ENCODE results near the gene PTF1A.

The PTF1A gene, protein sequence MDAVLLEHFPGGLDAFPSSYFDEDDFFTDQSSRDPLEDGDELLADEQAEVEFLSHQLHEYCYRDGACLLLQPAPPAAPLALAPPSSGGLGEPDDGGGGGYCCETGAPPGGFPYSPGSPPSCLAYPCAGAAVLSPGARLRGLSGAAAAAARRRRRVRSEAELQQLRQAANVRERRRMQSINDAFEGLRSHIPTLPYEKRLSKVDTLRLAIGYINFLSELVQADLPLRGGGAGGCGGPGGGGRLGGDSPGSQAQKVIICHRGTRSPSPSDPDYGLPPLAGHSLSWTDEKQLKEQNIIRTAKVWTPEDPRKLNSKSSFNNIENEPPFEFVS

DNA sequence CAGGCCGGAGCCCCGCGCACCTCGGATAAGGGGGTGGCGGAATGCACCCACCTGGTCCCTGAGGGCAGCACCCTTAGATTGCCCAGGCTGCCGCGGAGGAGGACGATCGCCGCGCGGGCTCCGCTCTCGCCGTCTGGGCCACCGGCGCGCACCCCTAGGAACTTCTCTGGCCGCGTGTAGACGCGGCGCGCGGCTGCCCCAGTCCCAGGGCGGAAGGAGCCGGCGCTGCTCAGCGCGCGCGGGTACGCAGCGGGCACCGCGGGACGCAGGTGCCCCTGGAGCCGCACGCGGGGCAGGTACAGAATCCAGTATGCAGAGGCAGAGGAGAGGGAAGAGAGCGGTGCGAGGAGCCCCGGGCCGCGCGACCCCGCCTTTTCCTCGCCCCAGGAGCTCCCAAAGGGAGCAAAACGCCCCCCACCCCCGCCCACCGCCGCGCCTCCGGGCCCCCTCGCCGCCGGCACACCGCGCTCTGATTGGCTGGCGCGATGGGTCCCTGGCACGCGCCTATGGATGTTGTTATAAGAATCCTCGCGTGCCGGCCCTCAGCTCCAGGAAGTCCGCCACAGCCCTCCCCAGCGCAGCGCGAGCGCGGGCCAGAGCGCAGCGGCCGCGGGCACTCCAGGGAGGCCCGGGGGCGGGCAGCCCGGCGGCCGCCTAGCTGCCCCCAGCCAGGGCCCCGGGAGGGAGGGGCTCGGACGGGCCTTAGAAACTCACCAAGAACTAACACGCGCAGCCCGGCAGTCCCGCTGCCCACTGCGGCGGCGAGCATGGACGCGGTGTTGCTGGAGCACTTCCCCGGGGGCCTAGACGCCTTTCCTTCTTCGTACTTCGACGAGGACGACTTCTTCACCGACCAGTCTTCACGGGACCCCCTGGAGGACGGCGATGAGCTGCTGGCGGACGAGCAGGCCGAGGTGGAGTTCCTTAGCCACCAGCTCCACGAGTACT is at the start of gene PTF1A:
Gene PTF1A (plus strand): TSS at position 549 of the 948 bp plus-strand sequence. CDS start 219 bp downstream, at position 768.
- DNase-seq (ENCODE audit: low read depth): no peak

DNA sequence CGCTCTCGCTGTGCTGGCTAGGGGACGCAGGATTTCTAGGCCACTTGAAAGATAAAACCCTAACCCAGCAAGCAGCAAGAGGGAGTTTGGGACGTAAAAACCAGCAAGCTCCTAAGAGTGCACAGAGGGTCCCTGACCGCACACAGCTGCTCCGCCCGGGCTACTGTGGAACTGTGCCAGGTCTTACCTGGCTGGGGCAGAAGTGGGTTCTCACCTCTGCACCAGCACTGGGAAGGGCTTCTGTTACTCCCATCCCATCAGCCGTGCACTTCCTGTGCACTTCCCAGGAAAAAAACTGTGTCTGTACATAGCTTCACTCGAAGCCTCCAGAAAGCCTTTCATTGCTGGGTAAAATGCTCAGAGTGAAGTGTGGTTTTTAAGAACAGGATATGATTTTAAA is 45.9 kb upstream of the PTF1A start:
- DNase-seq (ENCODE audit: low read depth): no peak

DNA sequence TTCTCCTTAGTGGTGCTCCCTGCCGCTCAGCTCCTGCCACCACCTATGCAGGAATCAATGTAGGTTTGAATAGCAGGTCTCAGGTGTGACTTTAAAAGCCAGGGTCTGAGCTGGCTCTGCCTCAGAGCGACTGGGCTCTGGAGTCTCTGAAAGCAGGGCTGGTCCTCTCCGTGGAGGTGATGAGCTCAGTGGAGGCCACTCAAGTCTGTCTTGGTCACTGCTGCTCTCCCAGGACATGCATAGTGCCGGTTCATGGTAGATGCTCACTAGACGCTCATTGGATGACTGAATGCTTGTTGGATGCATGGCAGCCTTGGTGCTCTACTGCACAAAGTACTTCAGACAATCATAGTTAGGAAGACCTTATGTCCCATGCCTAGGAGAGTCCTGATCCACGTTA is 45.1 kb upstream of the PTF1A start:
- no peak for DNase-seq (ENCODE audit: low read depth)

DNA sequence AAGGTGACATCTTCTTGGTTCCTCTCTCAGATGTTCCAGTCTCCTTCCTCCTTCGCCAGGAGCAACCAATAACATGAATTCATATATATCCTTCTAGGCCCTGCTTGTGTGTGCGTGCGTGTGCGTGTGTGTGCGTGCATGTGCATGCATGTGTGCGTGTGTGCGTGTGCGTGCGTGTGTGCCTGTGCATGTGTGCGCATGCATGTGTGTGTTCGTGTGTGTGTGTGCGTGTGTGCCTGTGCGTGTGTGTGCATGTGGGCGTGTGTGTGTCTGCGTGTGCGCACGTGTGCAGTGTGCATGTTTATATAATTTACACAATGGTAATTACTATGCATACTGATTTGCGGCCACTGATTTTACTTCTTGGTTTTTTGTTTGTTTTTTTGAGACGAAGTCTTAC is 43.9 kb upstream of the PTF1A start:
- no peak for DNase-seq (ENCODE audit: low read depth)

DNA sequence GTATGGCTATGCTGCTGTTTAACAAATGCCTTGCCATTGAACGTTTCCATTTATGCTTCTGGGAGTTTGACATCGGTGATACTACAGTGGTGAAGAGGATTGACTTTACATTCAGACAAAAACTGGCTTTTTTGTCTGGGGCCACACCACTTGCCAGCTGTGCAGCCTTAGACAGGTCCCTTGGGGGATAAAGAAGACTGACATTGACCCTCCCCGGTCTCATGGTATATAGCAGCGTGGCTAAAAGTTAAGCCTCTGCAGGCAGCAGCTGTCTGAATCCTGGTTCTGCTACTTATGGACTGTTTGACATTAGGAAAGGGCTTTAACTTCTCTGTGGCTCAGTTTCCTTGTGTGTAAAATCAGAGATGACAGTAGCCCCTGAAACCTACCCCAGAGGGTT is 42.0 kb upstream of the PTF1A start:
- DNase-seq (ENCODE audit: low read depth): no peak

DNA sequence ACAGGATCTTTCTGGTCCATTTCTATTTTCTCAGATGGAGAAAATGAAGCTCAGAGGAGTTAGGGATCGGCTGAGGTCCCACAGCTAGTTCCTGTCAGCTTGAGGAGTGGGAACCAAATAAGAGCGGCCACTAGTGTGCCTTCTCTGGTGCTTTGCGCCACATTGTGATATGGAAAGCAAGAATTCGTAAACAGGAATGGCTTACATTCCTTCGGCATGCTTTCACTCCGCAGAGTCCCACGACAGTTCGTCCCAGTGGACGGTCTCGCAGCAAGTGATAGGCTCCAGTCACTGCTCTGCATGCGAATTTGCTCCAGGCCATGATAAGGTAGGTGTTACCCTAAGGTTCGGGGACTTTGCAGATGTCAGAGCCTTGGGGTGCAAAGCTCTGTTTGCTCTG is 41.5 kb upstream of the PTF1A start:
- DNase-seq (ENCODE audit: low read depth): no peak

DNA sequence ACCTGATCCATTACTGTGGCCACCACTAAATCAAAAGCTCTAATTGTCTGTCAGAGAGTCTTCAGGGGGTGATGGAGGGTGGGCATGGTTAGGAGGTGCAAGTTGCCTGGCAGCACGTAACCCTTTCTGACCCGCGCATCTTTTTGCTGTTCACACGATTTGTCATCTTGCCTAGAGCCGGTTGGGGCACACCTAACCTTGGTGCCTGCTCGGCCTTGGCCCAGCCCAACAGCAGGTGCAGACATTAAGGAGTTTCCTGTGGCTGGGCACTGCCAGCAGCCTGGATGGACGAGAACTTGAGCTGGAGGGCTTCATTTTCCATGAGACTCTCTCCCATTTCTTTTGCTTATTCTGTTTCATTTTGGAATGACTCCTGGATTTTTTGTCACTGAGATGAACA is 41.0 kb upstream of the PTF1A start:
- no peak for DNase-seq (ENCODE audit: low read depth)

DNA sequence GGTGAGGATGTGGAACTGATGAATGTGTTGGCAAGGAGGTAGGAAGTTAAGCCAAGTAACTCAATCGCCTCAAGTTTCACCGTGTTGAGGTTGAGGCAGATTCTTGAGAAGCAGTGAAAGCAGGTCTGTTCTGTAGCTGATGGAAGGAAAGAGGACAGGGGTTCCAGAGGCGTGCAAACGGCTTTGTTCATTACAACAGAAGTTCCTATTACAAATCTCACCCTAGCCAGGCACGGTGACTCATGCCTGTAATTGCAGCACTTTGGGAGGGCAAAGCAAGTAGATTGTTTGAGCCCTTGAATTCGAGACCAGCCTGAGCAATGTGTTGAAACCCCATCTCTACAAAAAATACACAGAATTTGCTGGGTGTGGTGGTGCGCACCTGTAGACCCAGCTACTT is 36.9 kb upstream of the PTF1A start:
- no peak for DNase-seq (ENCODE audit: low read depth)

DNA sequence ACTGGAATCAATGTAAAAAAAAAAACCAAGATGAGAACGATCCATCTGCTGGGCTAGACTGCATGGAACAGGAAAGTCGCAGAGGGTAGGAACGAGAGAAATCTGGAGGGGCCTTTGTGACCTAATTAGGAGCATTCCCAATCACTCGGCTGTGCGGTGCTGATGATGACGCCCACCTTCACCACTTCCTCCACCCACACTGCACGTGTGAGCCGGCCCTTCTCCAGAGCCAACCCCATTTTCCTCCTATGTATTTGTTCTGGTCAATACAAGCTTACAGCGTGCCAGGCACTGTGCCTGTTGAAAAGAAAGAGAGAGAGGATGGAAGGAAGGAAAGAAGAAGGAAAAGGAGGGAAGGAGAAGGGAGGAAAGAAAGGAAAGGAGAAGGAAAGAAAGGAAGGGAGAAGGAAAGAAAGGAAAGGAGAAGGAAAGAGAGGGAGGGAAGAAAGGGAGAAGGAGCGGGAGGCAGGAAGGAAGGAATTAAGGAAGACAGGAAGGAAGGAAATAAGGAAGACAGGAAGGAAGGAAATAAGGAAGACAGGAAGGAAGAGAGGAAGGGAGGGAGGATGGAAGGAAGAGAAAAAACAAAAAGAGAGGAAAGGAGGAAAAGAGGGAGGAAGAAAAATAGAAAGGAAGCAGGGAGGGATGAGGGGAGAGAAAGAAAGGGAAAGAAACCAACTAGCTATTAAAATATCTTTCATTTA is 35.5 kb upstream of the PTF1A start:
- no peak for DNase-seq (ENCODE audit: low read depth)

DNA sequence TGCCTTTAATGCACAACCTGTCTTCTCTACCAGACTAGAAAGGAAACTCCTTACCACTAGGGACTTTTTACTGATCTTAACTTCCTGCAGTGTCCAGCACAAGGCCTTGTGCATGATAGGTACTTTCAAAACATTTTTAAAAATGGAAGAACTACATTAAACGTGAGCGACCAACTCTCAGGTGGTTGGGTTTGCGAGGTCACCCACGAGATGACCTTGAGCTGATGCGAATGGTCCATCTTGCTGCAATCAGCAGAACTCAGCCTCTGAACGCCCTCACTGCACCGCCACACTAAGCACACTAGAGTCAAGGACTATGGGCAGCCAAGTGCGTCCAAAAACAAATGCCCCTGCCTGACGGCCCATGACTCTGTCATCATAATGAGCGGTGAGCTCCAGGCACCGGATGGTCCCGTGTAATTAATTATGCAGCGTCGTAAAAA is 34.9 kb upstream of the PTF1A start:
- DNase-seq (ENCODE audit: low read depth): no peak

DNA sequence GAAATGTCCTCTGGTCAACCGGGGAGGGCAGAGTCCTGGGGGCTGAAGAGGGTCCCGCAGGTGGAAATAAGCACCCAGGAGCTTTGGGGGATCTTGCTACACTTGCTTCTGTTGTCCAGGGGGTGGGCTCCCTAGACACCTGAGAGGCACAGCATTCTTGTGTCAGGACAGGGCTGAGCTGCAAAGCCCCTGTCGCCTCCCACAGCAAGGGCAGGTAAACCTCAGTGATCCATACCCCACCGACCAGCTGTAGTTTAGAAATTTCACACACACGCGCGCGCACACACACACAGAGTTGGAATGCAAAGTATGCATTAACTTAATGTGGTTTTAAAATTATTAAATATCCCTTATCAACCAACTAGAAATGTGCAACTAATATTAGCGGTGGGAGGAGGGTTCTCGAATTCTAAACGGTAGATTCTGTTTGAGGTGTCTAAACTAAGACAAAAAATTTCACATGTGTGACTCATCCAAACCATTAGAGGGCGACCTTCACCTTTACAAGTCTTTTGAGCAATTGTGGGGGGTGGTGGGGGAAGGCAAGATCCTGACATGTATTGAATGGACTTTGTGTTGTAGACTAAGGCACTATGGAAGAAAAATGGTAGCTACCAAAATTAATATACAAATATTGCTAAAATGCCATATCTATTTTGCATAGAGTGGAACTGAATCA is 34.3 kb upstream of the PTF1A start:
- no peak for DNase-seq (ENCODE audit: low read depth)

DNA sequence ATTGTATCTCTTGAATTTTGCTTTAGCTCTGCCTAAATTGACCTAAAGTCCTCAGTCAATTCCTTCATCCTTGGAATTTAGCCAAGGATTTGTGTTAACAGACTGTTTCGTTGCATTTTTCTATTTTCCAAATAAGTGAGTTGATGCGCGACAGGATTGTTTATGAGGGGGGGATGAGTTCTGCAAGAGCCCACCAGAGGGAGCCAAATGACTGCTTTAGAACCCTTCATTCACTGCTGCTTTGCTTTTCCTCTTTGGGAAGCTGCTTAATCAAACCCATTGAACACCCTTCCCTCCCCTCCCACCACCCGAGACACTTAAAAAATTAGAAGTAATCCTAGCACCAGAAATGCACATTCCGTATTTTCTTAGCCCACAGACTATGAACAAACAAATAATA is 33.7 kb upstream of the PTF1A start:
- peak; percentile 1 for DNase-seq (ENCODE audit: low read depth)

DNA sequence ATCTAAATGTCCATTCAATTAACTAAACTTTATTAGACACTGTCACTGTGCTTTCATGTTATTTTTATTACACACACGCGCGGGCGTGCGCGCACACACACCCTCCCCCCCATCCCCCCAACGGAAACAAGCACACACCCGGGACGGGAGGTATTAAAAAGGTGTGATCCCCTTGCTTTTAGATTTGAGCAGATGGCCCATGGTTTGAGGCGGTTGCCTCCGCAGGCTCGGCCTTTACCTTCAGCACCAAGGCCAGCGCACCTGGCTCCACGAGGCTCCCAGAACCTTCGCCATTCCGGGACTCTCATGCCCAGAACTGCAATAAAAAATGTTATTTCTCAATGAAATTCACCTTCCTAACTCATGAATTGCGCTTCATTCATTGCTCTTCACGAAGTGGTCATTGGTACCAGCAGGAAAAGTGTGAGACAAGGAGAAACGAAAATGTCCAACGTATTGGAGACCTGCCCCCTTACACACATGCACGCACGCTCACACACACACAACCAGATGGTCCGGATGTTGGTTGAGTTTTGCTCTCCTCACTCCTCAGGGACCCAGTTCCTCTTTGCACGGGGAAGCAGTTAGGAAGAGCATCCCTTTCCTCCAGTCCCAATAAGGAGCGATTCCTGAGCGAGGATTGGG is 20.8 kb upstream of the PTF1A start:
- DNase-seq (ENCODE audit: low read depth): no peak

DNA sequence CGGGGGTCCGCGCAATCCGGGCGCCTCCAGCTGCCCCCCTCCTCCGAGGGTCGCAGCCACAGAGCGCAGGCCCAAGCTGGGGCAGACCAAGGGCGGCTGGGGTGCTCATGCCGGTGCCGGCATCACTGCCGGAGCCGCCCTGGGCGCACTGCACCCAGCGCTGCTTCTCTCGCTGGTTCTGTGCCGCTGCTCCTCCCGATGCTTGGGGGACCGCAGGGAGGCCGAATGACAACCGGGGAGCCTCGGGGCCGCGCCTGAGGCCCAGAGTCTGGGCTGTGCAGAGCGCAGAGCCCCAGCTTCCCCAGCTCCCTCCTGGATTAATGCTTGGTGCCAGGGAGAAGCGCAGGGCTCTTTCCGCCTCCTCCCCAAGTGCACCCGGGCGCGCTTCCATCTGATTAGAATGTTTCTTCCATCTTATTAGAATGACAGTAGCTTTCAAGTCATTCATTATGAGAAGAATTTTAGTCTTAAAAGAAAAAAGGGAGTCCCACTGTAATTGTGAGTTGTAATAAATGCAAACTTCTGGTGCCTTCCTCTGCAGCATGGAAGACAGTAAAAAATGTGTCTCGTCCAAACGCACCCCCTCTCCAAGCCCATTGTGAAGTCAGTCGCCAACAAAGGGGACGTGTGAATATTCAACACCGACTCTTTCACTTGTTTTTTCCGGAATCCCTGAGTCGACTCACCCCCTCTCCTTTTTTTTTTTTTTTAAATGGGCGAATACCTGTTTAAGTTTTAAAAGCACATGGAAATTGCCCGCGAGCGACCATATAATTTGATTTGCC is 19.5 kb upstream of the PTF1A start:
- no peak for DNase-seq (ENCODE audit: low read depth)

DNA sequence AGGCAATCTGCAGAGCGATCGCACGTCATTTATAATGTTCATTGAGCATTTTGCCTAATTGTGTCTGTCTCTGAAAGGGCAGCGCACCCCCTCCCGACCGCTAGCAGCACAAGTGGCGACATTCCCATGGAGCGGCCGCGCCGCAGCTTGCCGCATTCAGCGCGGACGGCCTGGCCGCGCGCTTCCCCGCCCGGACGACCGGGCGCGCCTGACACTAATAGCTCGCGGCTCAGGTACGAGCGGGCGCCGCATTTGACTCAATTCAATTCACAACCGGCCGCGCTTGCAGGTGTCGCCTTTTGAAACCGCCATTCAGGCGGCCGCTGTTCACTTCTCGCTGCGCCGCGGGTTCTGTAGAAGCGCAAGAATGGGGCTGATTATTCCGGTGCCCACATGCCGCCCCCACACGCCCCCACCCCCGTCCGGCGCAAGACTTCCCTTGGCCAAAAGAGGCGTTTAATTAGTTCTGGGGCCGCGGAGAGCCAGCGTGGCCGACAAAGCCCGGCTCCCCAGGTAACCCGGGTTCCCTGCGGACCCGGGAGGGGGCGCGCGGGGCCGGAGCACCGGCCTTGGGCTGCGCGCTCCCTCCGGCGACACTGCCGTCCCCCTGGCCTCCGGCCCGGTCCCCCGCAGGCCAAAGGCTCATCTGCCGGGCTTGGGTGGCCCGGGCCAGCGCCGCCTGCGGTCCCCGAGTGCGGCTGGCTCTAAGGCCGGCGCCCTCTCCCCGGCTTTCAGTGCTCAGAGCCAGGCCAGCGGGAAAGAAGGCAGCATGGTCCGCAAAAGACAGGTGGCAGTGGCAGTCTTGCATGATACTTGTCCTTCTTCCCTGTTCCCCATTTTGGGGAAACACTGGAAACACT is 18.7 kb upstream of the PTF1A start:
- no peak for DNase-seq (ENCODE audit: low read depth)

DNA sequence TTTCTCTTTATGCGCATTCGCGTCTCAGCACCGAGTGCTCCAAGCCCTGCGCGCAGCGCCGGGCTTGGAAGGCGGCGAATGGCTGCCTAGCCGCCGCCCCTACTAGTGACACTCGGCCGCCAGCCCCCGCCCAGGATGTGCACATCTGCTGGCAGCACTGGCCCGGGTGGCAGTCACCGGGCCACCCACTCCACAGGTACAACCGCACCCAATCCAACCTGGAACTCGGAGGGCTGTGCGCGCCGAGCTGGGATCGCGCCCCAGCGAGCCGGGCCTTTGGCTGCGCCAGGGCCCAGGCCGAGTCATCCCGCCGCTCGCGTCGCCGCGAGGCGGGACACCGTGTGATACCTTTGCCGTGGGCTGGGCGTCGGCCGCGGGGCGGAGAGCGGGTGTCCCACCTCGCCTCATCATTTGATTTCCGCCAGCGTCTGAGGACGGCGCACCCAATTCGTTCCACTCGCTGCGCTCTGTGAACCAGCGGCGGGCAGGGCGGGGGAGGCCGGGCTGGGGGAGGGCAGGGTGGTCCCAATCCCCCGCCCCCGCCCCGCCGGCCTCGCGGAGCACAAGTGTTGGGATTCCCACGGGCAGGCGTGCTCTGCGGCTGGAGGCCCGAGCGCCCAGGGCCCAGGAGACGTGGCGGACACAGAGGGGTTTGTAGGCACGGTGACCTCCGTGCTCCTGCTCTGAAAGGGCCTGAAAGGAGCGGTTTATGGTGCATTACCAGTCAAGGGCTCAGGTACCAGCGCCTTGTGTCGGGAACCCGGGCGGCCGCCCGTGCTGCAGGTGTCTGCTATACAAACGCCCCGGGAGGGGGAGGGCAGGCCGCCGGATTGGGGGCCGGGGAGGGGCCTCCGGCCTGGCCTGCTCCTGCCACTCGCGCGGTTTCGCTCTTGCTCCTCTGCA is 17.8 kb upstream of the PTF1A start:
- no peak for DNase-seq (ENCODE audit: low read depth)

DNA sequence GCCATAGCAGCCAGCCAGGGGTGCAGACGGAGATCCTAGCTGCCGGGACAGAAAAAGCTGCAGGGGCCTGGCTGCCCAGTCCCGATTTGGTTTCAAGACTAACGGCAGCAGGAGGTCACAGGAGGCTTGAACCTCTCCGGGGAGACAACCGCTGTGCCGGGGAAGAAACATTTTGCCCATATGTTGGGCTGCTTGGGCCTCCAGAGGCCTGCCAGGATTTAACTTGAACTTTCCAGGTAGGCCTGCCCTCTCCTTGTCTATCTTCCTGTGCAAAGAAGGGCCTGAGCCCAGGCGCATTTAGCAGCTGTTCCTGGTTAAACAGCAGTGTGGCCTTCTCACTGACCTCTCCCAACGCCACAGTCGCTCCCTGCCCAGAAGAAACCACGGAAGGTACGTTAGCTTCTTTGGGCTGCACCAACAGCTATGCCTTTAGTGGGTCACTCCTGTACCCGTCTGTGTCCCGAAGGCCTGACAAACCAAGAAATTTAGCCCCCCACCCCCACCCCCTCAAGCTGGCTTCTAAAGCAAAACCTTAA is 17.1 kb upstream of the PTF1A start:
- DNase-seq (ENCODE audit: low read depth): no peak

DNA sequence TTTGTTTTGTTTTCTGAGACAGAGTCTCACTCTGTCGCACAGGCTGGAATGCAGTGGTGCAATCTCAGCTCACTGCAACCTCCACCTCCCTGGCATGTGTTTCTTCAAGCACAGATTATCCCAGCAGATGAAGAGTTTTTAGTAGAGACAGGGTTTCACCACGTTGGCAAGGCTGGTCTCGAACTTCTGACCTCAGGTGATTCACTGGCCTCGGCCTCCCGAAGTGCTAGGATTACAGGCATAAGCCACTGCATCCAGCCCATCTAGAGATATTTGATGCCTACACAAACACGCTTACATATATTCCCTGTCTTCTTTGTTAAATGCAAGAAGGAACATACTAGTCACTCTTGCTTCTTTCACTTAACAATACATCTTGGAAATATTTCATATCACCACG is 5.9 kb upstream of the PTF1A start:
- DNase-seq (ENCODE audit: low read depth): no peak

Measured in stimulated activated CD8-positive, alpha-beta memory T cell treated with anti-CD3 and anti-CD28 coated beads, Interleukin-7, amount 100 ng/mL, for 24 hours (primary cell).